DOHH2 (cell line): ENCODE data around the gene LIN28A.

ENCODE experiments used
- CTCF ChIP-seq: fragments of 200-600 bp; sonication (generic); IDR thresholded peaks from one replicate; pipeline ENCODE4 v1.5.1; 2014; ENCODE audit warnings: antibody characterized with exemption, mild to moderate bottlenecking, low read depth, low read length; ENCODE audit not compliant: poor library complexity, severe bottlenecking
- EZH2phosphoT487 ChIP-seq: fragments of 200-600 bp; sonication (generic); IDR thresholded peaks from 2 replicates; pipeline ENCODE4 v1.6.1; 2017; ENCODE audit warnings: borderline replicate concordance, mild to moderate bottlenecking, antibody characterized with exemption, low read length, moderate library complexity, mixed read lengths

- TF ChIP-seq CTCF, result no peak
- no peak for TF ChIP-seq EZH2phosphoT487
These were observed 58.3 kb downstream of the LIN28A start for GRCh38 chr1:26468911-26469310.
